H1 (cell line): Measurements from ENCODE around the gene NLK.

ENCODE experiments used
- CHD2 ChIP-seq: IDR thresholded peaks from 2 replicates; pipeline ENCODE4 v1.6.1; 2012; ENCODE audit warnings: low read length, improper control_type of control experiment
- EP300 ChIP-seq, 2 experiments: IDR thresholded peaks; 1 replicate in 1 of 2; 2 replicates in 1 of 2; pipeline ENCODE4 v1.6.1; 2011 to 2012; ENCODE audit warnings: low read depth in 2 of 2, low read length in 2 of 2, mild to moderate bottlenecking in 2 of 2, borderline replicate concordance in 1 of 2, inconsistent platforms in 1 of 2, moderate library complexity in 1 of 2
- EZH2 ChIP-seq: fragments of 200-600 bp; sonication (generic); IDR thresholded peaks from 2 replicates; pipeline ENCODE4 v1.7.1; 2012; ENCODE audit warnings: low read depth, mild to moderate bottlenecking, moderate library complexity, low read length, inconsistent platforms; ENCODE audit not compliant: severe bottlenecking
- JUND ChIP-seq: IDR thresholded peaks from 2 replicates; pipeline ENCODE4 v1.6.1; 2011; ENCODE audit warnings: mild to moderate bottlenecking, improper control_type of control experiment, low read length
- POLR2A ChIP-seq, 2 experiments: IDR thresholded peaks; 1 replicate in 1 of 2; 2 replicates in 1 of 2; pipeline ENCODE4 v1.6.1; 2011; ENCODE audit warnings: low read depth in 2 of 2, low read length in 2 of 2, mild to moderate bottlenecking in 2 of 2; ENCODE audit errors: control extremely low read depth in 1 of 2
- SP4 ChIP-seq: IDR thresholded peaks from 2 replicates; pipeline ENCODE4 v1.6.1; 2012; ENCODE audit warnings: low read length, inconsistent platforms
- SUZ12 ChIP-seq: fragments of 200-600 bp; sonication (generic); IDR thresholded peaks from 2 replicates; pipeline ENCODE4 v1.6.1; 2012; ENCODE audit warnings: mild to moderate bottlenecking, inconsistent platforms, low read length, moderate library complexity, mixed read lengths
- TBP ChIP-seq: IDR thresholded peaks from 2 replicates; pipeline ENCODE4 v1.6.1; 2011; ENCODE audit warnings: low read depth, low read length, improper control_type of control experiment
- USF2 ChIP-seq: IDR thresholded peaks from 2 replicates; pipeline ENCODE4 v1.6.1; 2011; ENCODE audit warnings: low read length, improper control_type of control experiment
- TF ChIP-seq, protein P1 (sequence below), 3 experiments: IDR thresholded peaks; 1 replicate in 2 of 3; 2 replicates in 1 of 3; pipeline versions ENCODE4 v1.5.1 to v1.6.1; 2011; ENCODE audit warnings: low read length in 3 of 3, mild to moderate bottlenecking in 3 of 3, inconsistent platforms in 2 of 3, low read depth in 1 of 3, moderate library complexity in 1 of 3; ENCODE audit not compliant: insufficient read depth in 1 of 3; ENCODE audit errors: control extremely low read depth in 1 of 3

DNA sequence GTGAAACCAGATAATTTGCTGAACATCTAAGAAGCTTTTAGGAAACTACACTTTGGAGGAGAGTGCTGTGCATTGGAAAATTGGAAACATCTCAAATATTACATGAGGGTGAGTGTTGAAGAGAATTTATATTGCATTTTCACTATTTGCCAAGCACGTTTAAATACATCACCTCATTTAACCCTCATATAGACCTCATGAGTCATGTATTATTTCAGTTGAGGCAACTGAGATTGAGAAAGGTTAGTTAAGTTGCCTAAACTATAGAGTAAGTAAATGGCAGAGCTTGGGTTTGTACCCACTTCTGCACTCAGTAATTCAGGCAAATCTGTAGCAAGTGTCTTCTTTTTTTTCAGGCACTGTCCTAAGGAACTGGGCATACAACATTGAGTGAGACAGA, 3.7 kb upstream of the NLK start:
- no peak for TF ChIP-seq TBP
- no peak for TF ChIP-seq EZH2
- TF ChIP-seq POLR2A (IDR thresholded peaks at IDR 0.05; ENCODE audit: control extremely low read depth in 1 of 2, low read depth in 2 of 2, low read length in 2 of 2), result no peak
- no peak for TF ChIP-seq EP300 (IDR thresholded peaks at IDR 0.05; ENCODE audit: borderline replicate concordance in 1 of 2, low read depth in 2 of 2, low read length in 2 of 2)
- no peak for TF ChIP-seq CHD2
- TF ChIP-seq, protein P1, sequence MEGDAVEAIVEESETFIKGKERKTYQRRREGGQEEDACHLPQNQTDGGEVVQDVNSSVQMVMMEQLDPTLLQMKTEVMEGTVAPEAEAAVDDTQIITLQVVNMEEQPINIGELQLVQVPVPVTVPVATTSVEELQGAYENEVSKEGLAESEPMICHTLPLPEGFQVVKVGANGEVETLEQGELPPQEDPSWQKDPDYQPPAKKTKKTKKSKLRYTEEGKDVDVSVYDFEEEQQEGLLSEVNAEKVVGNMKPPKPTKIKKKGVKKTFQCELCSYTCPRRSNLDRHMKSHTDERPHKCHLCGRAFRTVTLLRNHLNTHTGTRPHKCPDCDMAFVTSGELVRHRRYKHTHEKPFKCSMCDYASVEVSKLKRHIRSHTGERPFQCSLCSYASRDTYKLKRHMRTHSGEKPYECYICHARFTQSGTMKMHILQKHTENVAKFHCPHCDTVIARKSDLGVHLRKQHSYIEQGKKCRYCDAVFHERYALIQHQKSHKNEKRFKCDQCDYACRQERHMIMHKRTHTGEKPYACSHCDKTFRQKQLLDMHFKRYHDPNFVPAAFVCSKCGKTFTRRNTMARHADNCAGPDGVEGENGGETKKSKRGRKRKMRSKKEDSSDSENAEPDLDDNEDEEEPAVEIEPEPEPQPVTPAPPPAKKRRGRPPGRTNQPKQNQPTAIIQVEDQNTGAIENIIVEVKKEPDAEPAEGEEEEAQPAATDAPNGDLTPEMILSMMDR (IDR thresholded peaks at IDR 0.05; ENCODE audit: control extremely low read depth in 1 of 3, insufficient read depth in 1 of 3, low read depth in 1 of 3, low read length in 3 of 3), result no peak
- no peak for TF ChIP-seq USF2
- TF ChIP-seq JUND, result no peak
- no peak for TF ChIP-seq SUZ12
- TF ChIP-seq SP4, result no peak
